Upper lobe of left lung (tissue), 6 donors: ENCODE data around the gene C4orf36. TPM values are rescaled to one million over a fixed set of nuclear protein-coding genes. Genes with fewer than 3 reads are reported as not detected.

Experiments used
- ATAC-seq, 2 donors: fragments of 200-7000 bp; cut with Tn5 transposase; one replicate each; pipeline ENCODE4 v1.9.1; 2022; ENCODE audit warnings: mild to moderate bottlenecking in 2 of 2, moderate library complexity in 2 of 2; ENCODE audit not compliant: low FRiP score in 2 of 2
- DNase-seq, 2 donors: peaks; one replicate each; pipeline ENCODE4 v3.0.0-alpha.2; 2019 to 2020
- H3K27ac ChIP-seq, 4 donors: fragments of 200-600 bp; sonication (generic); one replicate each; pipeline ENCODE4 v1.5.1; 2016 to 2019
- H3K27me3 ChIP-seq, 4 donors: fragments of 200-600 bp; sonication (generic); one replicate each; pipeline ENCODE4 v1.5.1; 2017 to 2019
- H3K36me3 ChIP-seq, 4 donors: fragments of 200-600 bp; sonication (generic); one replicate each; pipeline ENCODE4 v1.5.1; 2016 to 2019
- H3K4me1 ChIP-seq, 4 donors: fragments of 200-600 bp; sonication (generic); one replicate each; pipeline ENCODE4 v1.5.1; 2018 to 2019
- H3K4me3 ChIP-seq, 4 donors: fragments of 200-600 bp; sonication (generic); one replicate each; pipeline ENCODE4 v1.5.1; 2017 to 2019; ENCODE audit warnings: mild to moderate bottlenecking in 2 of 4, moderate library complexity in 1 of 4
- H3K9me3 ChIP-seq, 4 donors: fragments of 200-600 bp; sonication (generic); one replicate each; pipeline ENCODE4 v1.5.1; 2018 to 2019
- CTCF ChIP-seq, 6 experiments: fragments of 450-650 bp in 4 of 6; fragments of 200-600 bp in 2 of 6; sonication (generic) in 2 of 6; IDR thresholded peaks; one replicate each; pipeline ENCODE4 v1.5.1; 2016 to 2019; ENCODE audit warnings: antibody characterized with exemption in 6 of 6
- EP300 ChIP-seq, 4 donors: sonication (generic); formaldehyde crosslinking; IDR thresholded peaks; one replicate each; pipeline ENCODE4 v1.5.1; 2017; ENCODE audit warnings: antibody characterized with exemption in 4 of 4, control low read depth in 2 of 4
- POLR2A ChIP-seq, 4 donors: fragments of 450-650 bp; IDR thresholded peaks; one replicate each; pipeline ENCODE4 v1.5.1; 2016 to 2017; ENCODE audit warnings: antibody characterized with exemption in 4 of 4, mild to moderate bottlenecking in 2 of 4
- POLR2AphosphoS5 ChIP-seq, 2 donors: sonication (generic); formaldehyde crosslinking; IDR thresholded peaks; one replicate each; pipeline ENCODE4 v1.5.1; 2017; ENCODE audit warnings: antibody characterized with exemption in 2 of 2
- WGBS, 2 donors: methylation state at CpG; one replicate each; pipeline ENCODE4 v1.1.5; 2017 to 2018; 5-methylcytosine and 5-hydroxymethylcytosine counted together
- total RNA-seq, 6 donors: library from RNA; depleted of rRNA in 4 of 6; stranded (reverse); fragments of >200 nt in 4 of 6; gene quantifications; one replicate each; pipeline versions ENCODE4 v1.1.0 to v1.2.1, GENCODE V29; 2016 to 2021
- donor health status: DM: no; HTN: no; CAD: no; lungs with moderate emphysema.
- donor health status: DM: no; HTN: yes; CAD: no; lungs with severe emphysema.

C4orf36 gene
- 1 to 10 TPM in 5 of 6 donors, under 1 TPM in 1; 0.57 to 7.3 (median 2.4) TPM for total RNA-seq

- Histone ChIP-seq H3K27me3 (no peaks in the 10 kb centered on the region), H3K4me3 (peak within 1 kb of the TSS; percentile 62 to 86 (median 80)), H3K9me3 (no peaks in the 10 kb centered on the region), H3K27ac (peak within 1 kb of the TSS; percentile 84 to 90 (median 88)), H3K4me1 (peaks cover 0 to 24% (median 10%) of the 10 kb centered on the region in 4 donors), H3K36me3 (no peaks in the 10 kb centered on the region)
- 2 to 3% methylated on average over 22 to 46 of the region's 84 CpGs for WGBS, 2 donors
- TF ChIP-seq EP300 (IDR thresholded peaks at IDR 0.05) (no peak), POLR2A (IDR thresholded peaks at IDR 0.05) (peak in 3 of 4 donors; percentile 29 to 54 (median 48))
- peak; percentile 84 to 93 for DNase-seq
- peak; percentile 85 to 95 for ATAC-seq
Observed at GRCh38 chr4:86891762-86892635, at the start of gene C4orf36. C4orf36 (minus strand) TSS chr4:86892422; CDS start chr4:86891520, 902 bp downstream.

GRCh38 chr4:86940920-86941460 is 48.8 kb upstream of the C4orf36 start:
- Histone ChIP-seq H3K36me3 (no peaks in the 10 kb centered on the region), H3K4me3 (no peak overlapping the region), H3K9me3 (no peaks in the 10 kb centered on the region), H3K27me3 (no peaks in the 10 kb centered on the region), H3K27ac (peak overlapping the region in 1 of 4 donors; percentile 83), H3K4me1 (peaks cover 47 to 71% (median 58%) of the 10 kb centered on the region in 4 donors)
- peak in 1 of 2 donors; percentile 22 for DNase-seq
- TF ChIP-seq CTCF (IDR thresholded peaks at IDR 0.05) = no peak
- TF ChIP-seq POLR2A (IDR thresholded peaks at IDR 0.05) = no peak
- no peak for TF ChIP-seq POLR2AphosphoS5 (IDR thresholded peaks at IDR 0.05)
- no peak for TF ChIP-seq EP300 (IDR thresholded peaks at IDR 0.05)
- no peak for ATAC-seq
- 93 to 98% methylated on average over 13 to 15 of the region's 15 CpGs for WGBS, 2 donors

- peak overlapping the region; percentile 56 to 98 (median 77) for H3K27ac ChIP-seq
Observed at GRCh38 chr4:86939729-86940575, 47.7 kb upstream of the C4orf36 start.

GRCh38 chr4:86938771-86939520 is 46.7 kb upstream of the C4orf36 start:
- Histone ChIP-seq H3K4me1 (peaks cover 48 to 78% (median 58%) of the 10 kb centered on the region in 4 donors), H3K27me3 (no peaks in the 10 kb centered on the region), H3K4me3 (no peak overlapping the region), H3K9me3 (no peaks in the 10 kb centered on the region), H3K36me3 (no peaks in the 10 kb centered on the region), H3K27ac (peak overlapping the region; percentile 56 to 98 (median 77))
- DNase-seq (peak in 1 of 2 donors; percentile 38), ATAC-seq (no peak)
- no peak for TF ChIP-seq CTCF (IDR thresholded peaks at IDR 0.05)
- TF ChIP-seq EP300 (IDR thresholded peaks at IDR 0.05) = peak in 1 of 4 donors; percentile 13
- WGBS, 2 donors = 65 to 76% methylated on average over 4 of the region's 4 CpGs

More at GRCh38 chr4:86939729-86940575, 47.7 kb upstream of the C4orf36 start:
- WGBS, 2 donors = 60 to 63% methylated on average over 8 of the region's 8 CpGs
- DNase-seq = peak in 1 of 2 donors; percentile 54
- Histone ChIP-seq H3K27me3 (no peaks in the 10 kb centered on the region), H3K36me3 (no peaks in the 10 kb centered on the region), H3K4me3 (no peak overlapping the region), H3K4me1 (peaks cover 47 to 71% (median 57%) of the 10 kb centered on the region in 4 donors), H3K9me3 (no peaks in the 10 kb centered on the region)
- no peak for TF ChIP-seq EP300 (IDR thresholded peaks at IDR 0.05)
- TF ChIP-seq CTCF (IDR thresholded peaks at IDR 0.05) = no peak
- TF ChIP-seq POLR2AphosphoS5 (IDR thresholded peaks at IDR 0.05) = no peak
- TF ChIP-seq POLR2A (IDR thresholded peaks at IDR 0.05) = no peak
- ATAC-seq = no peak
